ENCODE results near the gene ZNF584. TPM values are rescaled to one million over a fixed set of nuclear protein-coding genes. Genes with fewer than 3 reads are reported as not detected.

Gene ZNF584
- total RNA-seq, 1 experiment from 2014 or later: 13.5 TPM

GRCh38 chr19:58417071-58417470 lies 8.6 kb downstream of the ZNF584 start:
- CTCF ChIA-PET: no interaction called here
- BruUV-seq (replicated peaks): no TSS peak

GRCh38 chr19:58428617-58429016 lies 20.2 kb downstream of the ZNF584 start:
- no peaks in the 10 kb centered on the region for H3K36me3 ChIP-seq (ENCODE audit: low read depth)
- POLR2A ChIA-PET (ENCODE audit: unreplicated experiment): no interaction called here
- no peaks in the 10 kb centered on the region for H3K27me3 ChIP-seq (ENCODE audit: insufficient read depth, low read depth)
- no peaks in the 10 kb centered on the region for H3F3A ChIP-seq (ENCODE audit: insufficient read depth, low read depth)
- peaks cover 9% of the 10 kb centered on the region; the same call in 1 of the 2 replicates for H3K9me3 ChIP-seq (ENCODE audit: insufficient read depth, low read depth)
- no peak overlapping the region for H3K27ac ChIP-seq
- TF ChIP-seq CTCF (conservative IDR thresholded peaks at IDR 0.05): no peak
- no peak for TF ChIP-seq EZH2 (IDR thresholded peaks at IDR 0.05; ENCODE audit: low read depth)
- no TSS peak for BruUV-seq (replicated peaks)
- no peak for DNase-seq
- intact Hi-C loops (cut with micrococcal nuclease; ENCODE audit: unreplicated experiment): no loop called here
- H3K4me1 ChIP-seq (replicated peaks; ENCODE audit: insufficient read depth): no peaks in the 10 kb centered on the region
- no peak overlapping the region for H3K4me2 ChIP-seq
- no peak overlapping the region for H2AFZ ChIP-seq
- CTCF ChIA-PET: no interaction called here
- no peak overlapping the region for H3K4me3 ChIP-seq
- no peaks in the 10 kb centered on the region for H3K79me2 ChIP-seq (ENCODE audit: low read depth)
- no peaks in the 10 kb centered on the region for H3K9me2 ChIP-seq (ENCODE audit: insufficient read depth)
- H4K20me1 ChIP-seq (ENCODE audit: insufficient read depth): no peaks in the 10 kb centered on the region

More at GRCh38 chr19:58417071-58417470, 8.6 kb downstream of the ZNF584 start:
- Histone ChIP-seq H2AFZ (no peak overlapping the region), H3K27ac (no peak overlapping the region), H3K9me2 (ENCODE audit: insufficient read depth) (no peaks in the 10 kb centered on the region), H3K4me3 (no peak overlapping the region), H3K4me2 (no peak overlapping the region), H3K79me2 (ENCODE audit: low read depth) (no peaks in the 10 kb centered on the region), H3K27me3 (ENCODE audit: insufficient read depth, low read depth) (no peaks in the 10 kb centered on the region), H4K20me1 (ENCODE audit: insufficient read depth) (no peaks in the 10 kb centered on the region), H3K9me3 (ENCODE audit: insufficient read depth, low read depth) (no peaks in the 10 kb centered on the region), H3K36me3 (ENCODE audit: low read depth) (no peaks in the 10 kb centered on the region), H3K4me1 (replicated peaks; ENCODE audit: insufficient read depth) (no peaks in the 10 kb centered on the region), H3F3A (ENCODE audit: insufficient read depth, low read depth) (no peaks in the 10 kb centered on the region)
- no peak for DNase-seq
- POLR2A ChIA-PET (ENCODE audit: unreplicated experiment): interaction anchor here (0.6 kb wide), 1 partner anchor 278 kb away, joined by 3 read pairs; no protein-coding TSS in a partner anchor
- TF ChIP-seq CTCF (conservative IDR thresholded peaks at IDR 0.05) (no peak), EZH2 (IDR thresholded peaks at IDR 0.05; ENCODE audit: low read depth) (no peak)
- intact Hi-C loops (cut with micrococcal nuclease; ENCODE audit: unreplicated experiment): no loop called here

GRCh38 chr19:58429745-58430144 lies 21.3 kb downstream of the ZNF584 start:
- peaks cover 10% of the 10 kb centered on the region; the same call in 1 of the 2 replicates for H3K9me3 ChIP-seq (ENCODE audit: insufficient read depth, low read depth)
- intact Hi-C loops (cut with micrococcal nuclease; ENCODE audit: unreplicated experiment): no loop called here
- H4K20me1 ChIP-seq (ENCODE audit: insufficient read depth): no peaks in the 10 kb centered on the region
- H3F3A ChIP-seq (ENCODE audit: insufficient read depth, low read depth): no peaks in the 10 kb centered on the region
- no peaks in the 10 kb centered on the region for H3K79me2 ChIP-seq (ENCODE audit: low read depth)
- H3K4me1 ChIP-seq (replicated peaks; ENCODE audit: insufficient read depth): no peaks in the 10 kb centered on the region
- no peaks in the 10 kb centered on the region for H3K9me2 ChIP-seq (ENCODE audit: insufficient read depth)
- CTCF ChIA-PET: no interaction called here
- POLR2A ChIA-PET (ENCODE audit: unreplicated experiment): no interaction called here
- no peak overlapping the region for H3K4me3 ChIP-seq
- no peaks in the 10 kb centered on the region for H3K27me3 ChIP-seq (ENCODE audit: insufficient read depth, low read depth)
- no TSS peak for BruUV-seq (replicated peaks)
- no peaks in the 10 kb centered on the region for H3K36me3 ChIP-seq (ENCODE audit: low read depth)
- H3K4me2 ChIP-seq: no peak overlapping the region
- DNase-seq: no peak
- no peak overlapping the region for H2AFZ ChIP-seq
- no peak overlapping the region for H3K27ac ChIP-seq
- no peak for TF ChIP-seq CTCF (conservative IDR thresholded peaks at IDR 0.05)
- TF ChIP-seq EZH2 (IDR thresholded peaks at IDR 0.05; ENCODE audit: low read depth): no peak
